ENCODE results near the gene TTC12.
A peak's percentile ranks its signal among the peaks of the same experiment; 100 is the strongest.

TTC12 gene, protein sequence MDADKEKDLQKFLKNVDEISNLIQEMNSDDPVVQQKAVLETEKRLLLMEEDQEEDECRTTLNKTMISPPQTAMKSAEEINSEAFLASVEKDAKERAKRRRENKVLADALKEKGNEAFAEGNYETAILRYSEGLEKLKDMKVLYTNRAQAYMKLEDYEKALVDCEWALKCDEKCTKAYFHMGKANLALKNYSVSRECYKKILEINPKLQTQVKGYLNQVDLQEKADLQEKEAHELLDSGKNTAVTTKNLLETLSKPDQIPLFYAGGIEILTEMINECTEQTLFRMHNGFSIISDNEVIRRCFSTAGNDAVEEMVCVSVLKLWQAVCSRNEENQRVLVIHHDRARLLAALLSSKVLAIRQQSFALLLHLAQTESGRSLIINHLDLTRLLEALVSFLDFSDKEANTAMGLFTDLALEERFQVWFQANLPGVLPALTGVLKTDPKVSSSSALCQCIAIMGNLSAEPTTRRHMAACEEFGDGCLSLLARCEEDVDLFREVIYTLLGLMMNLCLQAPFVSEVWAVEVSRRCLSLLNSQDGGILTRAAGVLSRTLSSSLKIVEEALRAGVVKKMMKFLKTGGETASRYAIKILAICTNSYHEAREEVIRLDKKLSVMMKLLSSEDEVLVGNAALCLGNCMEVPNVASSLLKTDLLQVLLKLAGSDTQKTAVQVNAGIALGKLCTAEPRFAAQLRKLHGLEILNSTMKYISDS

DNA sequence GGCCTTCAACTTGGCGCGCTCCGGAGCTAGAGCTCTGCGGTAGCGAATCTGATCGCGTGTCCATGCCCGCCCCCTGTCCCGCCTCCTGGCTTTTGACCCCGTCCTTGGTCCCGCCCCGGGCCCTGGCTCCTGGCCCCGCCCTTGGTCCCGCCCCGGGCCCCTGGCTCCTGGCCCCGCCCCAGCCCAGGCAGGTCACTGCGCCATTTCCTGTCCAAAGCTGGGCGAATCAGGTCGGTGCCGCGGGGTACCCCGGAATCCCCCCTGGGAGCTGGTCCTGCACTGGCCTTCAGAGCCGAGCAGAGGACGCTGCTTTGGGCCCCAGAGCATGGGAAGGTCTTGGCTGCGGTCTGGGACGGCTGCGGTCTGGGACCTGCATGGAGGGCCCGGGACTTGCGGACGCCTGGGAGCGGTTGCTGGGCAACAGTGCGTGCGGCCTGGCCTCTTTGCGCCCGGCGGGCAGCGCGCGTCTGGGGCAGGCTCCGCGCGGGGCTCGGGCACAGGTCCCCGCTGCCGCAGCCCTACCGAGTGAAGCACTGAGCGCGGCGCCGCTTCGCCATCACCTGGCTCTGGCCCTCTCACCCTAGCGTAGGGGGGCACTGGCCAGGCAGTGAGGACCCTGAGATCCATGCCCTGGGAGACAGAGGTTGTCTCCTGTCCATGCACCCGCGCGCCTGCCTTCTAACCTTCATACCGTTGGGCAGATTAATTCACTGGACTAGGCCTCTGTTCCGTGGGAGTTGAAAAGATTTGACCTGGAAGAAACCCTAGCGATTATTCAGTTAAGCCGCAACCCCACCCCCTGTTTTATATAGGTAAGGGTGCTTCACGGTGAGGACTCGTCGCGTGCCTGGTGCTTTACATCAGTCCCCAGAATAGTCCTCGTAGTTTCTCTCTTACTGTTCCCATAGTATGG, at the start of gene TTC12:
Gene TTC12 (plus strand): TSS at position 195 of the 913 bp plus-strand sequence. CDS start 1,675 bp downstream, outside the sequence.
- H3K36me3 ChIP-seq (ENCODE audit: control insufficient read depth, insufficient read depth, low read length): no peaks in the 10 kb centered on the region; the same call in 1 of the 2 replicates
- H3K4me3 ChIP-seq (replicated peaks; ENCODE audit: low read depth, low read length): peak within 1 kb of the TSS; percentile 92
- H3K27me3 ChIP-seq (replicated peaks; ENCODE audit: control insufficient read depth, insufficient read depth, low read length): no peaks in the 10 kb centered on the region
- TF ChIP-seq, protein P1, sequence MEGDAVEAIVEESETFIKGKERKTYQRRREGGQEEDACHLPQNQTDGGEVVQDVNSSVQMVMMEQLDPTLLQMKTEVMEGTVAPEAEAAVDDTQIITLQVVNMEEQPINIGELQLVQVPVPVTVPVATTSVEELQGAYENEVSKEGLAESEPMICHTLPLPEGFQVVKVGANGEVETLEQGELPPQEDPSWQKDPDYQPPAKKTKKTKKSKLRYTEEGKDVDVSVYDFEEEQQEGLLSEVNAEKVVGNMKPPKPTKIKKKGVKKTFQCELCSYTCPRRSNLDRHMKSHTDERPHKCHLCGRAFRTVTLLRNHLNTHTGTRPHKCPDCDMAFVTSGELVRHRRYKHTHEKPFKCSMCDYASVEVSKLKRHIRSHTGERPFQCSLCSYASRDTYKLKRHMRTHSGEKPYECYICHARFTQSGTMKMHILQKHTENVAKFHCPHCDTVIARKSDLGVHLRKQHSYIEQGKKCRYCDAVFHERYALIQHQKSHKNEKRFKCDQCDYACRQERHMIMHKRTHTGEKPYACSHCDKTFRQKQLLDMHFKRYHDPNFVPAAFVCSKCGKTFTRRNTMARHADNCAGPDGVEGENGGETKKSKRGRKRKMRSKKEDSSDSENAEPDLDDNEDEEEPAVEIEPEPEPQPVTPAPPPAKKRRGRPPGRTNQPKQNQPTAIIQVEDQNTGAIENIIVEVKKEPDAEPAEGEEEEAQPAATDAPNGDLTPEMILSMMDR (IDR thresholded peaks at IDR 0.05; ENCODE audit: insufficient read depth, low read length, poor library complexity, severe bottlenecking): no peak
- DNase-seq (ENCODE audit: extremely low read depth, insufficient read length): peak; percentile 91

DNA sequence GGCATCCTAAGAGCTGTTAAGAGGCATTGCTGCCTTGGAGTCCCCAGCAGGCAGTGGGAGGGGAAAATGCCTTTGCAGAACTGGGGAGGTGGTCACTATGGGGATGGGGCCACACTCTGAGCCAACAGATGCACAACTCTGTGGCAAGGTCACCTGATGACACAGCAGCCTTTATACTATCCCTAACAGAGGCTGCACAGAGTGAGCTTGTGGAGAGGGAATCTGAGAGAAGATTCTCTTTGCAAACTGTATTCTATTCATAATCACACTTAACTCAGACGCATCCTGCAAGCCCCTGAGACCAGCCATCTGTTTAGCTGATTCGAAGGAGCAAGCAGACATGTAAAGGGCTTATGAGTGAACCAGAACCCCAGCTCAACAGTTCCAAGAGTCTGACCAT, 49.0 kb upstream of the TTC12 start:
- no peak for DNase-seq (ENCODE audit: extremely low read depth, insufficient read length)
- no peaks in the 10 kb centered on the region for H3K36me3 ChIP-seq (ENCODE audit: control insufficient read depth, insufficient read depth, low read length)
- H3K4me3 ChIP-seq (replicated peaks; ENCODE audit: low read depth, low read length): no peak overlapping the region
- TF ChIP-seq, protein P1 (IDR thresholded peaks at IDR 0.05; ENCODE audit: insufficient read depth, low read length, poor library complexity, severe bottlenecking): no peak
- peaks cover 8% of the 10 kb centered on the region; the same call in 1 of the 2 replicates for H3K27me3 ChIP-seq (replicated peaks; ENCODE audit: control insufficient read depth, insufficient read depth, low read length)

DNA sequence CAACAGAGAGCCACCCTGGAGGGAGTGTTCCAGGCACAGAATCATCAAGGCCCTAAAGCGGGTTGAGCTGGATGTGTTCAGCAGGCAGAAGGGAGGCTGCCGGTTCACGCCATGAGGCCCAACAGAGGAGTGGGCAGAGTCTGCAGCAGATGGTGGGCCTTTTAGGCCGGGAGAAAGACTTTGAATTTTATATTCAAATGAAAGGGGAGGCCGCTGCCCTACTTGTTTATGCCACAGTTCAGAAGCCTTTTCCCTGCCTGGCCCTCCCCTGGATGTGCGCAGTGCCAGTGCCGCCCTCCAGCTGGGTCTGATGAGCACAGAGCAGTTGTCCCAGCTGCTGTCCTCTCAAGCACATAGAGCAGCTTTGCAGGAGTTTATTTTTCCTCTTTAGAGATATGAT, 46.9 kb upstream of the TTC12 start:
- Histone ChIP-seq H3K4me3 (replicated peaks; ENCODE audit: low read depth, low read length) (no peak overlapping the region), H3K27me3 (replicated peaks; ENCODE audit: control insufficient read depth, insufficient read depth, low read length) (peaks cover 3% of the 10 kb centered on the region; the same call in 1 of the 2 replicates), H3K36me3 (ENCODE audit: control insufficient read depth, insufficient read depth, low read length) (no peaks in the 10 kb centered on the region)
- no peak for DNase-seq (ENCODE audit: extremely low read depth, insufficient read length)
- TF ChIP-seq, protein P1 (IDR thresholded peaks at IDR 0.05; ENCODE audit: insufficient read depth, low read length, poor library complexity, severe bottlenecking): no peak

DNA sequence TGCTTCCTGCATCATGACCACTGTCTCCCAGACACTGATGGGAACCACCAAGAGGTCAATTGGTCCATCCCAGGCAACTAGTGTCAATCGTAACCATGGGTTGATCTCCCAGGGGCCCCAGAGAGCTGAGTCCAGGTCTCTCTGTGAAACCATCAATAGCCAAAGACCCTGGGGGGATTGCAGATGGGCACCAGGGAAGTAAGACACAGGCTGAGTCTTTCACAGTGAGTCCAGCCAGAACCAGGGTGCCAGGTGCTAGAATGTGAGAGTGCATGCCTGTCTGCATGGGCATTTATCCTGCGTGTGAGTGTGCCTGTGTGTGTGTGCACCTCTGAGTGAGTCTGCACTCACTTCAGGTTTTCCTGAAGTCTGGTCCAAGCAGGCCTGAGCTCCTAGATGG, 45.3 kb upstream of the TTC12 start:
- no peaks in the 10 kb centered on the region for H3K36me3 ChIP-seq (ENCODE audit: control insufficient read depth, insufficient read depth, low read length)
- no peak for DNase-seq (ENCODE audit: extremely low read depth, insufficient read length)
- TF ChIP-seq, protein P1 (IDR thresholded peaks at IDR 0.05; ENCODE audit: insufficient read depth, low read length, poor library complexity, severe bottlenecking): no peak
- H3K4me3 ChIP-seq (replicated peaks; ENCODE audit: low read depth, low read length): no peak overlapping the region
- peaks cover 3% of the 10 kb centered on the region; the same call in 1 of the 2 replicates for H3K27me3 ChIP-seq (replicated peaks; ENCODE audit: control insufficient read depth, insufficient read depth, low read length)

DNA sequence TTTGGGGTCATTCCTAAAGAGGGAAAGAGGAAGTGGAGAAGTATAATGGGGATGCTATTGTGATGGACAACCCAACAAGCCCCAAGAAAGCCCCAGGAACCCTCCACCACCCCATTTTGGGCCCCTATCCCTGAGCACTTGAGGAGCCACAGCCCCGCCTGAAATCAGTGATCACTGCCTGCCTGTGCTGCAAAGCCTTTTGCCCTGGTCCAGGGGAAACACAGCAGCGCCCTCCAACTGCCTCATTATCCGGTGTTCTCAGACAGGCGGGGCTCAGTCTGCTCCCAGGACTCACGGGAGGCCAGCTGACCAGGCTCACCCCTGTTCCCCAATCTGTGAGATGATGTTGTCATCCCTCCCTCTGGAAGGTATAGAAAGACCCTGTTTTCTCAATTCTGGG, 44.7 kb upstream of the TTC12 start:
- H3K27me3 ChIP-seq (replicated peaks; ENCODE audit: control insufficient read depth, insufficient read depth, low read length): 0 out of 2 replicates have a peak, but pooled peaks cover 3% of the 10 kb centered on the region
- no peaks in the 10 kb centered on the region for H3K36me3 ChIP-seq (ENCODE audit: control insufficient read depth, insufficient read depth, low read length)
- no peak for DNase-seq (ENCODE audit: extremely low read depth, insufficient read length)
- TF ChIP-seq, protein P1 (IDR thresholded peaks at IDR 0.05; ENCODE audit: insufficient read depth, low read length, poor library complexity, severe bottlenecking): no peak
- no peak overlapping the region for H3K4me3 ChIP-seq (replicated peaks; ENCODE audit: low read depth, low read length)
